Activated CD4-positive, alpha-beta T cell treated with anti-CD3 and anti-CD28 coated beads for 36 hours (primary cell): ENCODE measurements around the gene RPTOR. TPM values are rescaled to one million over a fixed set of nuclear protein-coding genes. Genes with fewer than 3 reads are reported as not detected.
A peak's percentile ranks its signal among the peaks of the same experiment; 100 is the strongest.
"Not testable (repeated sequence)": the region's sequence is repeated elsewhere in the genome, so short reads cannot be mapped to it uniquely, and the experiment has no call there.

ENCODE experiments used
- ATAC-seq: fragments of 200-7000 bp; cut with Tn5 transposase; one replicate; pipeline ENCODE4 v1.10.0; 2021; ENCODE audit warnings: mild to moderate bottlenecking, moderate library complexity
- CTCF ChIA-PET: fragments of 350-600 bp; sonication (Branson Sonifier 250); formaldehyde crosslinking; loops from one replicate; lab custom pipeline; 2021; ENCODE audit warnings: antibody characterized with exemption; lab: Charles Lee
- POLR2A ChIA-PET: fragments of 350-600 bp; sonication (Branson Sonifier 250); formaldehyde crosslinking; loops from one replicate; lab custom pipeline; 2021; ENCODE audit warnings: antibody characterized with exemption, inconsistent platforms; lab: Charles Lee
- DNase-seq: peaks from one replicate; pipeline ENCODE4 v3.0.0-alpha.2; 2020
- H3K27ac Mint-ChIP-seq: one replicate; pipeline ENCODE4 v1.8.0; 2021; ENCODE audit warnings: mixed read lengths
- H3K27me3 Mint-ChIP-seq: one replicate; pipeline ENCODE4 v1.8.0; 2021; ENCODE audit warnings: mixed read lengths
- H3K36me3 Mint-ChIP-seq: one replicate; pipeline ENCODE4 v1.8.0; 2021; ENCODE audit warnings: low read depth, mixed read lengths
- H3K4me1 Mint-ChIP-seq: one replicate; pipeline ENCODE4 v1.8.0; 2021; ENCODE audit warnings: mixed read lengths
- H3K4me3 Mint-ChIP-seq: one replicate; pipeline ENCODE4 v1.8.0; 2021; ENCODE audit warnings: mild to moderate bottlenecking, moderate library complexity, mixed read lengths
- H3K9me3 Mint-ChIP-seq: one replicate; pipeline ENCODE4 v1.8.0; 2021; ENCODE audit warnings: low read depth, mixed read lengths
- intact Hi-C, 2 experiments: fragments of 100-400 bp; cut with DNase I in 1 of 2; cut with micrococcal nuclease in 1 of 2; formaldehyde crosslinking; loops; one replicate each; pipeline versions ENCODE4 v1.14.2 to v1.15.1; 2022 to 2024; cut with DNase I, micrococcal nuclease
- total RNA-seq, 2 experiments: library from RNA; stranded (reverse); gene quantifications; one replicate each; pipeline ENCODE4 v1.2.3, GENCODE V29; 2021

The RPTOR gene
- total RNA-seq, 2 experiments from 2014 or later = 48.6 to 58.1 TPM

DNA sequence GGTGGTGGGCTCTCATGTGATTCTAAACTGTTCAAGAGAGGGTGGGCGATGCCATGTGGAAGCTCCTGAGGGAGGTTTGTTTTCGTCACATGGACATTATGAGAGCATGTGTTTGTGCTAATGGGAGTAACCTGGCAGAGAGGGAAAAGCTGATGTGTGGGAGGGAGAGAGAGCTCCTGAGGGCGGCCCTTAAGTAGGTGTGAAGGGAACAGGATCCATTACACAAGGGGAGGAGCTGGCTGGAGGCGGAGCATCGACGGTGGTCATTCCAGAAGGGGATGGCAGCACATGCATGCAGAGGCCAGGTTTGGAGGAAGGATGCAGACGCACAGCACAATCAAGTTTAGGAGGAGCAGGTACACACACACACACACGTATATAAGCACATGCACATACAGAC lies 197.5 kb downstream of the RPTOR start:
- ChIA-PET CTCF (no interaction called here), POLR2A (no interaction called here)
- no peak for DNase-seq
- no peak for ATAC-seq
- Mint-ChIP-seq H3K27me3 (no peaks in the 10 kb centered on the region), H3K36me3 (peaks cover 34% of the 10 kb centered on the region), H3K27ac (peak overlapping the region; percentile 11), H3K4me3 (no peak overlapping the region), H3K9me3 (peaks cover 3% of the 10 kb centered on the region), H3K4me1 (peaks cover 59% of the 10 kb centered on the region)
- intact Hi-C loops = loop anchor here in 1 of 2 experiments (10.0 kb wide), 1 partner anchor 243 kb away; no protein-coding TSS in a partner anchor

GRCh38 chr17:80742581-80743180 lies 198.0 kb downstream of the RPTOR start:
- peaks cover 3% of the 10 kb centered on the region for H3K9me3 Mint-ChIP-seq
- no peak for DNase-seq
- peak overlapping the region; percentile 72 for H3K27ac Mint-ChIP-seq
- H3K4me3 Mint-ChIP-seq = peak overlapping the region; percentile 19
- H3K36me3 Mint-ChIP-seq = peaks cover 35% of the 10 kb centered on the region
- POLR2A ChIA-PET = interaction anchor here (0.7 kb wide), 1 partner anchor 23 kb away, joined by 3 read pairs; no protein-coding TSS in a partner anchor
- ATAC-seq = peak; percentile 14
- intact Hi-C loops = loop anchor here in 1 of 2 experiments (10.0 kb wide), 1 partner anchor 242 kb away; no protein-coding TSS in a partner anchor
- CTCF ChIA-PET = no interaction called here
- peaks cover 62% of the 10 kb centered on the region for H3K4me1 Mint-ChIP-seq
- H3K27me3 Mint-ChIP-seq = no peaks in the 10 kb centered on the region

- Mint-ChIP-seq H3K9me3 (peaks cover 3% of the 10 kb centered on the region), H3K4me3 (peak overlapping the region; percentile 19), H3K27me3 (no peaks in the 10 kb centered on the region), H3K27ac (peak overlapping the region; percentile 72), H3K4me1 (peaks cover 58% of the 10 kb centered on the region), H3K36me3 (peaks cover 36% of the 10 kb centered on the region)
- ATAC-seq = peak; percentile 63
- ChIA-PET POLR2A (interaction anchor here (0.7 kb wide), 1 partner anchor 22 kb away, joined by 3 read pairs; no protein-coding TSS in a partner anchor), CTCF (no interaction called here)
- intact Hi-C loops = loop anchor here in 1 of 2 experiments (10.0 kb wide), 1 partner anchor 242 kb away; no protein-coding TSS in a partner anchor
- DNase-seq = peak; percentile 62
Measured at GRCh38 chr17:80743181-80743771, 198.6 kb downstream of the RPTOR start.

DNA sequence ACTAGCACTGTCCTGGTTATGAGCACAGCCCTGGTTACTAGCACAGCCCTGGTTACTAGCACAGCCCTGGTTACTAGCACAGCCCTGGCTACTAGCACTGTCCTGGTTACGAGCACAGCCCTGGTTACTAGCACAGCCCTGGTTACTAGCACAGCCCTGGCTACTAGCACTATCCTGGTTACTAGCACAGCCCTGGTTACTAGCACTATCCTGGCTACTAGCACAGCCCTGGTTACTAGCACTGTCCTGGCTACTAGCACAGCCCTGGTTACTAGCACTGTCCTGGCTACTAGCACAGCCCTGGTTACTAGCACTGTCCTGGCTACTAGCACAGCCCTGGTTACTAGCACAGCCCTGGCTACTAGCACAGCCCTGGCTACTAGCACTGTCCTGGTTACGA lies 199.3 kb downstream of the RPTOR start:
- Mint-ChIP-seq H3K4me1 (peaks cover 55% of the 10 kb centered on the region), H3K36me3 (peaks cover 38% of the 10 kb centered on the region)
- H3K4me3 Mint-ChIP-seq, H3K9me3 Mint-ChIP-seq, H3K27me3 Mint-ChIP-seq, POLR2A ChIA-PET, H3K27ac Mint-ChIP-seq, DNase-seq, CTCF ChIA-PET, ATAC-seq: not testable (repeated sequence)
- intact Hi-C loops = loop anchor here in 1 of 2 experiments (10.0 kb wide), 1 partner anchor 241 kb away; no protein-coding TSS in a partner anchor

GRCh38 chr17:80744725-80745124 lies 200.1 kb downstream of the RPTOR start:
- CTCF ChIA-PET = interaction anchor here (0.5 to 1.2 kb wide), 5 partner anchors 11 to 1784 kb away, joined by 3 to 6 read pairs (median 3); no protein-coding TSS in a partner anchor
- H3K27ac Mint-ChIP-seq, ATAC-seq, H3K9me3 Mint-ChIP-seq, H3K27me3 Mint-ChIP-seq, H3K4me3 Mint-ChIP-seq, DNase-seq, POLR2A ChIA-PET: not testable (repeated sequence)
- Mint-ChIP-seq H3K36me3 (peaks cover 32% of the 10 kb centered on the region), H3K4me1 (peaks cover 50% of the 10 kb centered on the region)
- intact Hi-C loops = loop anchor here in 1 of 2 experiments (10.0 kb wide), 1 partner anchor 240 kb away; no protein-coding TSS in a partner anchor

DNA sequence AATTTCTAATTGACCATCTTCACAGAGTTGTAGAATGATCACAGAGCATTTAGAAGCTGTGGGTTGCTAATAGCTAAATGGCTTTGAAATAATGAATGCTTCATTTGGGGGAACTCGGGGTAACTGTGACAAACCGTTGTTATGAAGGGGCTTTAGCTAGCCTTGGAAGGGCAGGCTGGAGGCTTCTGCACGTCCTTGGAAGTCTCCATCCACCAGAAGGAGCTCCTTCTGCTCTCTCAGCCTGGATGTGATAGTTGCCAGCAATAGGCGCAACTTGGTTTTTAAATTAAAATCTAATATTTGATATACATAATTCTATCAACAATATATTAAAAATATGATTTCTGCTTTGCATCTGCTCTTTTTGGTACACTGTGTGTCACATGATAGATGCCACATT lies 200.5 kb downstream of the RPTOR start:
- Mint-ChIP-seq H3K27ac (no peak overlapping the region), H3K27me3 (no peaks in the 10 kb centered on the region), H3K4me1 (peaks cover 51% of the 10 kb centered on the region), H3K36me3 (peaks cover 28% of the 10 kb centered on the region), H3K9me3 (peaks cover 3% of the 10 kb centered on the region), H3K4me3 (no peak overlapping the region)
- ATAC-seq = no peak
- DNase-seq = no peak
- ChIA-PET CTCF (interaction anchor here (0.5 to 1.2 kb wide), 5 partner anchors 12 to 1785 kb away, joined by 3 to 6 read pairs (median 3); no protein-coding TSS in a partner anchor), POLR2A (no interaction called here)
- intact Hi-C loops = loop anchor here in 1 of 2 experiments (10.0 kb wide), 1 partner anchor 240 kb away; no protein-coding TSS in a partner anchor

- CTCF ChIA-PET = interaction anchor here (1.2 kb wide), 1 partner anchor 171 kb away, joined by 3 read pairs; no protein-coding TSS in a partner anchor
- intact Hi-C loops = loop anchor here in 1 of 2 experiments (10.0 kb wide), 1 partner anchor 238 kb away; no protein-coding TSS in a partner anchor
- Mint-ChIP-seq H3K9me3 (no peaks in the 10 kb centered on the region), H3K36me3 (peaks cover 19% of the 10 kb centered on the region), H3K4me3 (no peak overlapping the region), H3K4me1 (peaks cover 57% of the 10 kb centered on the region), H3K27ac (no peak overlapping the region), H3K27me3 (no peaks in the 10 kb centered on the region)
- POLR2A ChIA-PET = no interaction called here
- DNase-seq (no peak), ATAC-seq (no peak)
Measured at GRCh38 chr17:80746262-80746935, 201.8 kb downstream of the RPTOR start.

DNA sequence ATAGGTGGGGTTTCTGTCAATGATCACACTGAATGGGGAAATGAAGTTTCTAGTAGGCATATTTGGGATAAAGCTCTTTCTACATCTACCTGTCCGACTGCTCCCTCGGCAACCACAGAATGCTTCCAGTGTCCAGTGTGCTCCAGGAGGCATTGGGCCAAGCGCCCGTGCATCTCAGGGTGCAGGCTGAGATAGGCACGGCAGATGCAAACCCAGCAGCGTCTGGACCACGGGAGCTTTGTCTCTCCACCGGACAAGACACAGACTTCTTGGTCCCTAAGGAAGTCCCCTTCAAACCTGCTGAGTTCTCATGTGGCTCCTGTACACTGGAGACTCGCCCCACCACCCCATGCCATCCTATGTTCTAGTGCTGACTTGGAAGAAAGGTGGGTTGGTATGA lies 202.8 kb downstream of the RPTOR start:
- no peaks in the 10 kb centered on the region for H3K9me3 Mint-ChIP-seq
- peaks cover 10% of the 10 kb centered on the region for H3K36me3 Mint-ChIP-seq
- H3K4me3 Mint-ChIP-seq = no peak overlapping the region
- H3K27me3 Mint-ChIP-seq = no peaks in the 10 kb centered on the region
- ChIA-PET CTCF (interaction anchor here (1.2 kb wide), 1 partner anchor 172 kb away, joined by 3 read pairs; no protein-coding TSS in a partner anchor), POLR2A (no interaction called here)
- ATAC-seq = no peak
- peaks cover 58% of the 10 kb centered on the region for H3K4me1 Mint-ChIP-seq
- H3K27ac Mint-ChIP-seq = peak overlapping the region; percentile 63
- intact Hi-C loops = loop anchor here in 1 of 2 experiments (10.0 kb wide), 1 partner anchor 237 kb away; no protein-coding TSS in a partner anchor
- DNase-seq = no peak

GRCh38 chr17:80749611-80750010 lies 205.0 kb downstream of the RPTOR start:
- peaks cover 24% of the 10 kb centered on the region for H3K36me3 Mint-ChIP-seq
- H3K9me3 Mint-ChIP-seq = no peaks in the 10 kb centered on the region
- H3K27ac Mint-ChIP-seq = peak overlapping the region; percentile 19
- DNase-seq (no peak), ATAC-seq (no peak)
- ChIA-PET POLR2A (no interaction called here), CTCF (no interaction called here)
- H3K27me3 Mint-ChIP-seq = no peaks in the 10 kb centered on the region
- H3K4me3 Mint-ChIP-seq = no peak overlapping the region
- H3K4me1 Mint-ChIP-seq = peaks cover 62% of the 10 kb centered on the region
- intact Hi-C loops = loop anchor here in 1 of 2 experiments (10.0 kb wide), 1 partner anchor 235 kb away; no protein-coding TSS in a partner anchor

DNA sequence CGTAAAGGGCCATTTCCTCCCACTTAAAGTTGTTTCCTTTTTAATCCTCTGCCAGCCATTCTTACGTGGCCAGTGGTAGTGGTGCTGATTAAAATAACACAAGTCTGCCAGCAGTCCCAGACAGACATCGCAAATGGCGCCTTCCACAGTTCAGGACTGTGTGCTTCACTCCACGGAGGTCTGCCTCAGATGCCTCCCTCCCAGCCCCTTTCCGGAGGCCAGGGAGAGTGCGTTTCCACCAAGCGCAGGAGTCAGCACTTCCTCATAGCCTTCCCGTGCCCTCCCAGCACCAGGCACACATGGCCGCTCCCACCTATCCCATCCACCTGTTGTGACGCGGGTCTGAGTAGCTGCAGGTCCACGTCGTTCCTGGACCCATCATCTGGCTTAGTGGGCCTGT lies 205.6 kb downstream of the RPTOR start:
- Mint-ChIP-seq H3K9me3 (no peaks in the 10 kb centered on the region), H3K4me3 (peak overlapping the region; percentile 19), H3K27ac (peak overlapping the region; percentile 81), H3K36me3 (peaks cover 29% of the 10 kb centered on the region), H3K4me1 (peaks cover 61% of the 10 kb centered on the region), H3K27me3 (no peaks in the 10 kb centered on the region)
- ChIA-PET POLR2A (no interaction called here), CTCF (interaction anchor here (0.7 to 1.2 kb wide), 3 partner anchors 13 to 149 kb away, joined by 3 to 4 read pairs (median 3); no protein-coding TSS in a partner anchor)
- peak; percentile 43 for DNase-seq
- peak; percentile 63 for ATAC-seq
- intact Hi-C loops = no loop called here
